Mucosa of stomach (tissue), 1 donor: ENCODE results near the gene TWSG1.
"Not testable (repeated sequence)": the region's sequence is repeated elsewhere in the genome, so short reads cannot be mapped to it uniquely, and the experiment has no call there.

Experiments
- H3K27me3 ChIP-seq: one replicate; pipeline ENCODE4 v1.7.0; 2013; ENCODE audit warnings: mild to moderate bottlenecking, low read length; ENCODE audit not compliant: control insufficient read depth, insufficient read depth
- H3K36me3 ChIP-seq: one replicate; pipeline ENCODE4 v1.7.0; 2013; ENCODE audit warnings: low read length; ENCODE audit not compliant: control insufficient read depth, insufficient read depth
- H3K4me1 ChIP-seq: one replicate; pipeline ENCODE4 v1.7.0; 2013; ENCODE audit warnings: mild to moderate bottlenecking, low read length; ENCODE audit not compliant: control insufficient read depth, insufficient read depth
- H3K4me3 ChIP-seq: one replicate; pipeline ENCODE4 v1.7.0; 2013; ENCODE audit warnings: low read length
- H3K9ac ChIP-seq: one replicate; pipeline ENCODE4 v1.7.0; 2013; ENCODE audit warnings: mild to moderate bottlenecking, low read length, moderate library complexity
- H3K9me3 ChIP-seq: one replicate; pipeline ENCODE4 v1.7.0; 2013; ENCODE audit warnings: mild to moderate bottlenecking, low read length, moderate library complexity; ENCODE audit not compliant: control insufficient read depth
- donor health status: Pancreatic carcinoma.

TWSG1 gene

GRCh38 chr18:9402358-9403007 lies 67.9 kb downstream of the TWSG1 start:
- H3K4me3 ChIP-seq, H3K27me3 ChIP-seq, H3K9me3 ChIP-seq, H3K9ac ChIP-seq, H3K36me3 ChIP-seq, H3K4me1 ChIP-seq: not testable (repeated sequence)

GRCh38 chr18:9403795-9404564 lies 69.4 kb downstream of the TWSG1 start:
- Histone ChIP-seq H3K4me1 (no peaks in the 10 kb centered on the region), H3K4me3 (no peak overlapping the region), H3K36me3 (no peaks in the 10 kb centered on the region), H3K9ac (no peak overlapping the region), H3K27me3 (no peaks in the 10 kb centered on the region), H3K9me3 (no peaks in the 10 kb centered on the region)

GRCh38 chr18:9404565-9405060 lies 70.0 kb downstream of the TWSG1 start:
- H3K4me3 ChIP-seq = no peak overlapping the region
- H3K4me1 ChIP-seq = no peaks in the 10 kb centered on the region
- no peaks in the 10 kb centered on the region for H3K9me3 ChIP-seq
- H3K36me3 ChIP-seq = no peaks in the 10 kb centered on the region
- H3K27me3 ChIP-seq = no peaks in the 10 kb centered on the region
- no peak overlapping the region for H3K9ac ChIP-seq

GRCh38 chr18:9405130-9405529 lies 70.6 kb downstream of the TWSG1 start:
- Histone ChIP-seq H3K4me1 (no peaks in the 10 kb centered on the region), H3K27me3 (no peaks in the 10 kb centered on the region), H3K36me3 (no peaks in the 10 kb centered on the region), H3K9me3 (no peaks in the 10 kb centered on the region), H3K4me3 (no peak overlapping the region), H3K9ac (no peak overlapping the region)

GRCh38 chr18:9405977-9406376 lies 71.4 kb downstream of the TWSG1 start:
- Histone ChIP-seq H3K4me3 (no peak overlapping the region), H3K9ac (no peak overlapping the region), H3K9me3 (no peaks in the 10 kb centered on the region)

GRCh38 chr18:9410515-9410914 lies 75.9 kb downstream of the TWSG1 start:
- no peak overlapping the region for H3K9ac ChIP-seq

More at GRCh38 chr18:9405977-9406376, 71.4 kb downstream of the TWSG1 start:
- Histone ChIP-seq H3K36me3 (no peaks in the 10 kb centered on the region), H3K27me3 (no peaks in the 10 kb centered on the region), H3K4me1 (no peaks in the 10 kb centered on the region)

GRCh38 chr18:9413576-9413975 lies 79.0 kb downstream of the TWSG1 start:
- Histone ChIP-seq H3K4me3 (no peak overlapping the region), H3K36me3 (no peaks in the 10 kb centered on the region), H3K27me3 (no peaks in the 10 kb centered on the region), H3K9me3 (no peaks in the 10 kb centered on the region), H3K4me1 (no peaks in the 10 kb centered on the region), H3K9ac (no peak overlapping the region)

More at GRCh38 chr18:9410515-9410914, 75.9 kb downstream of the TWSG1 start:
- H3K4me3 ChIP-seq = no peak overlapping the region
- no peaks in the 10 kb centered on the region for H3K27me3 ChIP-seq
- no peaks in the 10 kb centered on the region for H3K36me3 ChIP-seq
- H3K4me1 ChIP-seq = no peaks in the 10 kb centered on the region
- no peaks in the 10 kb centered on the region for H3K9me3 ChIP-seq

- H3K4me3 ChIP-seq = no peak overlapping the region
- no peaks in the 10 kb centered on the region for H3K27me3 ChIP-seq
- no peak overlapping the region for H3K9ac ChIP-seq
- H3K36me3 ChIP-seq = no peaks in the 10 kb centered on the region
- H3K9me3 ChIP-seq = no peaks in the 10 kb centered on the region
- H3K4me1 ChIP-seq = no peaks in the 10 kb centered on the region
Measured at GRCh38 chr18:9416563-9417072, 82.0 kb downstream of the TWSG1 start.

- no peak overlapping the region for H3K4me3 ChIP-seq
- H3K9ac ChIP-seq = no peak overlapping the region
- no peaks in the 10 kb centered on the region for H3K36me3 ChIP-seq
- H3K9me3 ChIP-seq = no peaks in the 10 kb centered on the region
- no peaks in the 10 kb centered on the region for H3K27me3 ChIP-seq
- H3K4me1 ChIP-seq = no peaks in the 10 kb centered on the region
Measured at GRCh38 chr18:9417073-9417851, 82.7 kb downstream of the TWSG1 start.

GRCh38 chr18:9418047-9418690 lies 83.6 kb downstream of the TWSG1 start:
- Histone ChIP-seq H3K4me3 (no peak overlapping the region), H3K4me1 (peaks cover 1% of the 10 kb centered on the region), H3K36me3 (no peaks in the 10 kb centered on the region), H3K9me3 (no peaks in the 10 kb centered on the region), H3K27me3 (no peaks in the 10 kb centered on the region), H3K9ac (no peak overlapping the region)

GRCh38 chr18:9419956-9420631 lies 85.5 kb downstream of the TWSG1 start:
- no peak overlapping the region for H3K9ac ChIP-seq
- H3K4me3 ChIP-seq = no peak overlapping the region
- peaks cover 8% of the 10 kb centered on the region for H3K4me1 ChIP-seq
- H3K36me3 ChIP-seq = no peaks in the 10 kb centered on the region
- no peaks in the 10 kb centered on the region for H3K27me3 ChIP-seq
- no peaks in the 10 kb centered on the region for H3K9me3 ChIP-seq
